Activated CD4-positive, CD25-positive, alpha-beta regulatory T cell treated with anti-CD3 and anti-CD28 coated beads, Interleukin-2, amount 50 U/mL, for 24 hours (primary cell): ENCODE data around the gene ZAR1.
A peak's percentile ranks its signal among the peaks of the same experiment; 100 is the strongest.

Experiments
- ATAC-seq, 2 donors: fragments of 150-1000 bp; cut with Tn5 transposase; one replicate each; pipeline ENCODE4 v1.10.0; 2021; ENCODE audit warnings: mild to moderate bottlenecking in 1 of 2, moderate library complexity in 1 of 2

The ZAR1 gene

DNA sequence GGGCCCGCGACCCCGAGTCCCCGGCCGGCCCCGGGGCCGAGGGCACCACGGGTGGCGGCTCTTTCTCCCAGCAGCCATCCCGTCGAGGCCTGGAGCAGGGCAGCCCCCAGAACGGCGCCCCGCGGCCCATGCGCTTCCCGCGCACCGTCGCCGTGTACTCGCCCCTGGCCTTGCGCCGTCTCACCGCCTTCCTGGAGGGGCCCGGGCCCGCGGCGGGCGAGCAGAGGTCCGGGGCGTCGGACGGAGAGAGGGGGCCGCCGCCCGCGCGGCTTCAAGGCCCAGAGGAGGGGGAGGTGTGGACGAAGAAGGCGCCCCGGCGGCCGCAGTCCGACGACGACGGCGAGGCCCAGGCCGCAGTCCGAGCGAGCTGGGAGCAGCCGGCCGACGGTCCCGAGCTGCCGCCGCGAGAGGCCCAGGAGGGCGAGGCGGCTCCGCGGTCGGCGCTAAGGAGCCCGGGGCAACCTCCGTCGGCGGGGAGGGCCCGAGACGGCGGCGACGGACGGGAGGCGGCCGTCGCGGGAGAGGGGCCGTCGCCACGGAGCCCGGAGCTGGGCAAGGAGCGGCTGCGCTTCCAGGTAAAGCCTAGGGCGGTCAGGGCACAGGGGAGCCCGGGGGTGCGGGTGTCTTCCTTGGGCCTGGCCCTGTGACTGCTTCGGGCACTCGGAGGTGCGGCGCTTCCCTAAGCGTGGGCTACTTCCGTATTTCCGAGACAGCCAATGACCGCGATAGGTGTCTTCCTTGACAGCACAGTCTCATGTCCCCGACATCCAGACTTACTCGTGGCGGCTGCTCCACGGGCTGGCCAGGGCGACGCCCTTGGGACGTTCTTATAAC lies 845 bp downstream of the ZAR1 start:
- ATAC-seq = no peak

DNA sequence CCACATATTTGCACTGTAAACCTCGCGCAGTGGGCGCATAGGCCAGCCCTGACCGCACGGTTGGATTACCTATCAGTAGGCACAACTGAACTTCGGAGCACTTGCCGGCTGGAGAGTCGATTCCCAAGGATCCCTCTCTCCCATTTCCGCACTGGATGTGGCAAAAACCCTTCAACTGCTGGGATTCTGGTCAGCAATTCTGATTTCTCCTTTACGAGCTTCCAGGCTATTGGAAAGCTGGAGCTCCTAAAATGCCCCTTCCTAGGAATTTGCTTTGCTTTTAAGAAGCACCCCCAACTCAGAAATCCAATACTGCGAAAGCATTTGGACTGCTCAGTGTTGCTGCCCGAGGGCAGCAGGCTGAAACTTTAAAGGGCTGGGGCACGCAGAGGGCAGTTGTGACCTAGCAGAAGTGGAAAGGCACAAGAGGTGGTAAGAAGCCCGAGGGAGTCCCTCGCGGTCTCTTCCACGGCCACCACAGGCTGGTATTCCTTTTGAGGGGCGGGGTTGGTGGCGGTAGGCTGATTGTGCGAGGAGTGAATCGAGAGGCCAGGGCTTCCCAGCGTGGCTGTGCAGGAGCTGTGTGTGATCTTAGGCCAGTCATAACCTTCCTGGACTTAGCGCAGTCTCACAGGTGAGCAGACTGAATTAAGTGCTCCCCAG lies 1.6 kb downstream of the ZAR1 start:
- ATAC-seq = no peak

DNA sequence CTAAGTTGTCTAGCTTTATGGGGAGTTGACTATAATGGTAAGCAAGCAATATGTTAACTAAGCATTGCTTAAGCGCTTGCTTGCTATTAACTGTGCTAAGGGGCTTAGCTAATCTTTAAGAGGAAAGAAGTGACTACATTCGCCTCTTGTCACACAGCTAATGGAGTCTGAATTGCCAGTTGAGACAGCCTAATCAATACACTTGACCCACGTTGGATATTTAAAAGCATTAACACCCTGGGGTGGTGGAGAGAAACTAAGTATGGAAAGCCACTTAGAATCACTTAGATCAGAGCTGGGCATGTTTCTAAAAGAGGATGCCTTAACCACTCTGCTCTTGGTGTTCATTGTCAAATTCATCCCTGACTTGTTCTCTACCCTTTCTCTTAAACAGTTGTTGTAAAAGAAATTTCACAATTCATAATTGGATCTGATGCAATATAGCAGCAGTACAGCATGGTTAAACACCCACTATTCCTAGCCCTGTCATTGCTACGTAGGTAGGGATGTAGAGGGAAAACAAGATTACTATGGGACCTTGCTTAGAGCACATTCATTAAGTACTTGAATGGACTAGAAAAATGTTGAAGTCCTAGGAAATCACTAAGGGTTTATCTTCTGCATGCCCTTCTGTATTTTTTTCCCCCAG lies 3.5 kb downstream of the ZAR1 start:
- ATAC-seq = no peak

DNA sequence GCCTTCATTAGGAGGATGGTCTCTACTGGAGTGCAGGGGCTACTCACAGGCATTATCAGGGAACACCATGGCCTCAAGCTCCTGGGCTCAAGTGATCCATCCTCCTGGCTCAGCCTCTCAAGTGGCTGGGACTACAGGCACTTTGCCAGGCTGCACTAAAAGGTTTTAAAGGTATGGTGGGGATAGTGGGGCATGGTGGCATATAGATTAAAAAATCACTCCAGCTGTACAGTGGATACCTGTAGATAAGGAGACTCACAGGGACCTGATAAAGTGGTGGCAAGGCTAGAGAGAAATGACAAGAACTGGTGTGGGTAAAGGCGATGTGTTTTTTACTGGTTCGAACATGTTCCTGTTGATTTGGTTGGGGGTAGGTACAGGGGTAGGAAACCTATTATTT lies 5.9 kb downstream of the ZAR1 start:
- ATAC-seq = no peak

GRCh38 chr4:48498895-48499294 lies 8.8 kb downstream of the ZAR1 start:
- no peak for ATAC-seq

DNA sequence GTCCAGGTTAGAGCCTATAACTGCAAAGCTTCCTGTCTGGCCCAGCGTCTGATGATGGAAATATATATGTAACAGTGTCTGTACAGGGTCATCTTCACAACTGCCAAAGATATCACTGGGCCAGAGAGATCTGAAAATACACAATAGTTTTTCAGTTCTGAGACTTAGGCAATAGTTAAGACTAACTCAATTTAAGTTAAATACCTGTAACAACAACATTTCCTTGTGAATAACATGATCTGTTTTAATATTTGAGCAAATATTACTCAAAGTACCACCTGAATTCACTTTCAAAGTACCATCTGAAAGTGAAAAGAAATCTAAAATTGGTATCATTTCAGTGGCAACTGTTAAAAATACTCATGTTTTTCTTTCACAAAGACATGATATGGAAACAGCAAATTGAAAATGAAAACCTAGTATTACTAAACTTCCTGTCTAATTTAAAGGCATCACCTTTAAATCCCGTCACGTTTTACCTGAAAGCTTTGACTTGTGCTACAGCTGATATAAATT lies 9.6 kb downstream of the ZAR1 start:
- peak; percentile 70 to 77 for ATAC-seq

GRCh38 chr4:48503233-48504025 lies 13.4 kb downstream of the ZAR1 start:
- no peak for ATAC-seq

DNA sequence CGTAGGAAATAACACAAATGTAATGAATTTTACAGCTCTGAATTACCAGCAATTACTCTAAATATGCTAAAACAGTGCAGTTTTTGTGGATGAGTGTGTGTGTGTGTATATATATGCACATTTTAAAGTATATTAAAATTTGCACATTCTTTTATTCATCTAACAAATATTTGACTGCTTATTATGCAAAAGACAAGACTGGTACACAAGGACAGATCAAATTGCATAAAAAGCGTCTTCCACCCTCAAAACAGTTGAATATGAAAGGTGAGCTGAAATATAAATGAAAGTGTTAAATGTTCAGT lies 13.9 kb downstream of the ZAR1 start:
- ATAC-seq = no peak

DNA sequence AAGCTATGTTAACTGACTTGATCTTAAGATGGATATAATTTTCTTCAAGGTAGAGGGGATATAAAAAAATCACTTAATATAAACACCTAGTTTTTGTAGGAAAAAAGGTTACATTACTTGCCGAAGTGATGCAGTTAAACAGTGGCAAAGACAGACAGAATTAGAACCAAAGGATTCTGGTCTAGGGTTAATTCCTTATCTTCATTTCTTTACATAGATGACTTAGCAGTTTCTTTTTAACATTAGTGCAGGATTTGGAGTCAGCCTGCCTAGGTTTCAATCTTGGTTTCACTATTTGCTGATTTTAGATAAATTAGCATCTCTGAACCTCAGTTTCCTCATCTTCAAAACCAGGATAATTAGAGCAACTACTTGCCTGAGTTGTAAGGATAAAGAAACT lies 14.3 kb downstream of the ZAR1 start:
- no peak for ATAC-seq

DNA sequence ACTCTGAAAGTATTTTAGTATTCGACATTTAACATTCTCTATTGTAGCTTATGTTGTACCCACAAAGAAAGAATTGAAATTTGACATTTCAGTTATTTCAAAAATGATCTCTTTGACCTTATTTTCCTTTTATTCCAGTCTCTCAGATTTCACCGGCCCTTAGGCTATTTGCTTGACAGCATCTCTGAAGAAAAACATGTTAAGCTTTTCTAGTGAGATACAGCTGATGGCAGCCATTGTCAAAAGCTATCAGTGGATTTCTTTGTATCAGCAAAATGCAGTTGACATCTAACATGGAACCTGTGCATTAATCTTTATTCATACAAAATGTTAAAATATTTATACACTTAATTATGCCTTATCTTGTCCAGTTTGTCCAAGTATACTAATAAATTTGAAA lies 16.7 kb downstream of the ZAR1 start:
- no peak for ATAC-seq

DNA sequence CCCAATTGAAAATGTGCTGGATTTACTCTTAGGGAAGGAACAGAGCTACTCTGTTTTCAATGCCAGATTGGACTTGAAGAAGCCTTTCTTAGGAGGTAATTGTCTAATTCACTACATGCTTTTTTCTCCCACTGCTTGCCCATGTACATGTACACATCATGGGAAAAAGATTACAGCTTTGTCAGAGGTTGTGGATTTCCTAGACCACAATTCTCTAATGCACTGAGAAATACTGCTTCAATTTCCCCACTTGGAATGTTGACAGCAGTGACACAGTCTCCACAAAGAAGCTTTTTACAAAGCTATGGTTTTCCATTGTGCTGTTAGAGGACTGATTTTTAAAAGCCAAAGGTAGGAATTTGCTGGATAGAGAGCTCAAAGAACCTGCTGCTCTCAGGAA lies 19.5 kb downstream of the ZAR1 start:
- ATAC-seq = no peak

DNA sequence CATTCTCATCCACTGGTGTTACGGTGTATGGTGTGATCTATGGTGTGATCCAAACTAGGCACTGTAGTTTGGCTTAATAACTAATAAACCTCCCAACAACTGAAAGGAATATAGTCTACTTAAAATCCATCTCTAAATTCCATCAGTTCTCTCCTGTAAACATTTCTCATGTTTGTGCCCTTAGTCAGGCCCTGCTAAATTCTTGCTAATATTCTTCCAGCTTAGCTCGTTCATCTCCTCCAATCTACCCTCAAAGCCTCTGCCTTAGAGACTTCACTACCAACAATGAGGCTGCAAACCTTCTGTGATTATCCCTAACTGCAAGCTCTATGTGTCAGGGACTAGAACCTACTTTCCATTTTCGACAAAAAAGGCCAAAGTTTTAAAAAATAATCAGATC lies 28.1 kb downstream of the ZAR1 start:
- ATAC-seq = no peak

- ATAC-seq = no peak
Observed at GRCh38 chr4:48526406-48526805, 36.4 kb downstream of the ZAR1 start.

DNA sequence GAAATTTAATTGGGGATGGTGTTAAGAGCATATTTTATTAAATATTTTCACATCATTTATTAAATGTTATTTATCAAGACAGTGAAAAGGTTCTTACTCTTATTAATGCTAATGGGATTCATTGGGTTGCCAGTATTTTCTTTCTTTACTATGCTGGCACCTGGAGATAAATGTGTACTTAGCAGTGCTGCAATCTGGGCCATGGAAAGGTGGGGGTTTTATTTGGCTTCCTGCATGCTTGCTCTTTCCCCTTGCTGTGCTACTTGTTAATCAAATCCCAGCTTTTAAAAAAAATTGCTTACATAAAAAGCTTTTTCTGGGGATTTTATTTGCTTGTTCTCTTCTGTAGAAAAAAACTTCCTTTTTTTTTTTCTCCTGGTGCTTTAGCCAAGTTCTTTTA lies 48.3 kb downstream of the ZAR1 start:
- no peak for ATAC-seq

DNA sequence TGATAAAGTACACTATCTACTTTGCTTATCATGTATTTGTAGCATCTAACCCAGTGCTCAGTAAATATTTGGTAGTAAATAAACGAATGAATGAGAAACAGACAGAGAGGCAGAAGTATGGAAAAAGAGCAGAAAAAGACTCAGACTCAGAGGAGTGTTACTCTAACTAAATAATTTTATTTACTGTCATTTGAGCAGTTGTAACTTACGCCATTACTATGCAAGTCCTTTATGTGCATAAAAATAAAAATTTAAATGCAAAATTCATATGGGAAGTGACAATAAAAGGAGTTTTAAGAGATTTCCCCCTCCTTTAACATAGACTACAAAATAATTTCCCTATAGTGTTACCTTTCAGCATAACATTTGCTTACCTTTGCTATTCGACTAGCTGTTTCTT lies 49.5 kb downstream of the ZAR1 start:
- no peak for ATAC-seq

- no peak for ATAC-seq
Observed at GRCh38 chr4:48542888-48543287, 52.8 kb downstream of the ZAR1 start.

- no peak for ATAC-seq
Observed at GRCh38 chr4:48543796-48544195, 53.7 kb downstream of the ZAR1 start.
